Heart left ventricle (tissue), 16 donors: Measurements from ENCODE around the gene OR4E1. TPM values are rescaled to one million over a fixed set of nuclear protein-coding genes. Genes with fewer than 3 reads are reported as not detected.

Source experiments
- ATAC-seq, 4 donors: fragments of 200-7000 bp; cut with Tn5 transposase; one replicate each; pipeline ENCODE4 v1.9.1; 2020 to 2022; ENCODE audit warnings: moderate library complexity in 4 of 4, mild to moderate bottlenecking in 3 of 4, moderate number of reproducible peaks in 1 of 4
- DNase-seq, 5 donors: peaks; one replicate each; pipeline ENCODE4 v3.0.0-alpha.2; 2020
- H3K27ac ChIP-seq, 12 donors: fragments of 200-600 bp; sonication (generic) in 4 of 12; one replicate each; pipeline versions ENCODE4 v1.5.0 to v1.8.0; 2016 to 2022; ENCODE audit warnings: mild to moderate bottlenecking in 2 of 12
- H3K27me3 ChIP-seq, 9 donors: fragments of 200-600 bp; sonication (generic) in 2 of 9; one replicate each; pipeline versions ENCODE4 v1.5.1 to v1.8.0; 2016 to 2022; ENCODE audit warnings: mild to moderate bottlenecking in 3 of 9
- H3K36me3 ChIP-seq, 9 donors: fragments of 200-600 bp; sonication (generic) in 2 of 9; one replicate each; pipeline versions ENCODE4 v1.5.0 to v1.8.0; 2018 to 2022; ENCODE audit warnings: mild to moderate bottlenecking in 2 of 9
- H3K4me1 ChIP-seq, 12 donors: fragments of 200-600 bp; sonication (generic) in 4 of 12; one replicate each; pipeline versions ENCODE4 v1.5.0 to v1.8.0; 2016 to 2022; ENCODE audit warnings: mild to moderate bottlenecking in 3 of 12
- H3K4me3 ChIP-seq, 12 donors: fragments of 200-600 bp; sonication (generic) in 4 of 12; one replicate each; pipeline versions ENCODE4 v1.5.0 to v1.8.0; 2017 to 2022; ENCODE audit warnings: mild to moderate bottlenecking in 9 of 12, moderate library complexity in 4 of 12
- H3K9me3 ChIP-seq, 12 donors: fragments of 200-600 bp; sonication (generic) in 4 of 12; one replicate each; pipeline versions ENCODE4 v1.5.0 to v1.8.0; 2016 to 2022; ENCODE audit warnings: mild to moderate bottlenecking in 1 of 12
- POLR2A ChIP-seq, 2 donors: fragments of 450-650 bp; IDR thresholded peaks; one replicate each; pipeline ENCODE4 v1.6.1; 2017; ENCODE audit warnings: antibody characterized with exemption in 2 of 2, mild to moderate bottlenecking in 2 of 2, moderate library complexity in 2 of 2
- WGBS, 4 donors: extraction: QIAGEN DNeasy Blood & Tissue Kit in 2 of 4; methylation state at CpG; one replicate each; pipeline versions ENCODE4 v1.1.5 to v1.1.7; 2013 to 2018; 5-methylcytosine and 5-hydroxymethylcytosine counted together
- intact Hi-C, 10 donors: fragments of 100-400 bp; cut with DNase I; formaldehyde crosslinking; loops; one replicate each; pipeline versions ENCODE4 v1.11.1 to v1.14.2; 2022
- polyA plus RNA-seq, 2 donors: library from polyadenylated mRNA; stranded (reverse); fragments of 200-250 nt; gene quantifications; one replicate each; pipeline ENCODE4 v1.2.3, GENCODE V29; 2013
- total RNA-seq, 9 donors: library from RNA; depleted of rRNA in 2 of 9; stranded (reverse); fragments of >200 nt in 2 of 9; fragmentation: NEBNext Ultra II Directional in 3 of 9; extraction: Animal tissue kit (Norgen Biotek cat#: 25700) in 3 of 9; gene quantifications; one replicate each; pipeline versions ENCODE4 v1.1.0 to v1.2.4, GENCODE V29; 2016 to 2023
- TF ChIP-seq, protein P1 (sequence below), 12 donors: fragments of 200-600 bp; sonication (generic) in 4 of 12; IDR thresholded peaks; one replicate each; pipeline versions ENCODE4 v1.5.0 to v1.8.0; 2018 to 2022; ENCODE audit warnings: antibody characterized with exemption in 12 of 12, mild to moderate bottlenecking in 5 of 12
- donor health status: ischemic (EF 13 %, LVEDD 7.1; RV severe dilation, severe dysfunction).
- donor health status: healthy with polysubstance abuse.
- donor health status: DM: no; HTN: yes; CAD: no.
- donor health status: DM: no; HTN: no; CAD: no.
- donor health status: ischemic (EF 25% LVEDD 6.9; RV normal size, moderate dysfunction).
- donor health status: ischemic (EF 25% LVEDD 5.7; RV mildly dilated, moderate dysfunction).
- donor health status: healthy.
- donor health status: DM: yes; HTN: yes; CAD: no.
- donor health status: ischemic (EF 35%, LVEDD 5.7; RV mildly dilated, moderate dysfunction).
- donor health status: nonischemic (EF 11% LVEDD 7.7; RV severe dilation, severe dysfunction).
- donor health status: DM: yes; HTN: yes; CAD: no.
- donor health status: PGD.
- donor health status: ischemic (EF 29% LVEDD 5.4; RV normal size, mild dysfunction).
- donor health status: nonischemic (EF 23%, LVEDD 6.1; RV moderate dilation, normal function).

The OR4E1 gene
- total and polyA plus RNA-seq, 11 donors: not detected

DNA sequence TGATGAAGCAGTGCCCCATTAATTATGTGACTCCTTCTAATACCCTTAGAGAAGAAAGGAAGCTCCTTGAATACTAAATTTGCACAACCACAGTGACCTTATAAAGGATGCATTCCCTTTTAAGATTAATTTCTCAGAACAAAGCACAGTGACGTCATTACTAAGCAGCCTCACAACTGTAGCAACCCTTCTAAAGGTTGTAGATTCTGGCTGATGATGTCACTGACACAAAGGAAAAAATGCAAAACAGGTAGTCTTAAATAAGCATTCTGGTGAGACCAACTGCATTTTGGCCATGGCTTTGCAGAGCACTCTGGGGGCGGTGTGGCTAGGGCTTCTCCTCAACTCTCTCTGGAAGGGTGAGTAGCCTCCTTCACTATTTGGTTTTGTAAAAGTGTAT is 38.4 kb upstream of the OR4E1 start:
- 75 to 86% (median 83%) methylated on average over 2 of the region's 2 CpGs for WGBS, 4 donors
- H3K4me3 ChIP-seq: no peak overlapping the region
- TF ChIP-seq, protein P1, sequence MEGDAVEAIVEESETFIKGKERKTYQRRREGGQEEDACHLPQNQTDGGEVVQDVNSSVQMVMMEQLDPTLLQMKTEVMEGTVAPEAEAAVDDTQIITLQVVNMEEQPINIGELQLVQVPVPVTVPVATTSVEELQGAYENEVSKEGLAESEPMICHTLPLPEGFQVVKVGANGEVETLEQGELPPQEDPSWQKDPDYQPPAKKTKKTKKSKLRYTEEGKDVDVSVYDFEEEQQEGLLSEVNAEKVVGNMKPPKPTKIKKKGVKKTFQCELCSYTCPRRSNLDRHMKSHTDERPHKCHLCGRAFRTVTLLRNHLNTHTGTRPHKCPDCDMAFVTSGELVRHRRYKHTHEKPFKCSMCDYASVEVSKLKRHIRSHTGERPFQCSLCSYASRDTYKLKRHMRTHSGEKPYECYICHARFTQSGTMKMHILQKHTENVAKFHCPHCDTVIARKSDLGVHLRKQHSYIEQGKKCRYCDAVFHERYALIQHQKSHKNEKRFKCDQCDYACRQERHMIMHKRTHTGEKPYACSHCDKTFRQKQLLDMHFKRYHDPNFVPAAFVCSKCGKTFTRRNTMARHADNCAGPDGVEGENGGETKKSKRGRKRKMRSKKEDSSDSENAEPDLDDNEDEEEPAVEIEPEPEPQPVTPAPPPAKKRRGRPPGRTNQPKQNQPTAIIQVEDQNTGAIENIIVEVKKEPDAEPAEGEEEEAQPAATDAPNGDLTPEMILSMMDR (IDR thresholded peaks at IDR 0.05): no peak
- no peak for TF ChIP-seq POLR2A (IDR thresholded peaks at IDR 0.05)
- H3K27me3 ChIP-seq: peaks cover 0 to 5% (median 0%) of the 10 kb centered on the region in 9 donors
- no peak for DNase-seq
- no peaks in the 10 kb centered on the region for H3K36me3 ChIP-seq
- H3K9me3 ChIP-seq: peaks cover 0 to 5% (median 0%) of the 10 kb centered on the region in 12 donors
- intact Hi-C loops: no loop called here
- no peaks in the 10 kb centered on the region for H3K4me1 ChIP-seq
- no peak for ATAC-seq
- H3K27ac ChIP-seq: no peak overlapping the region

DNA sequence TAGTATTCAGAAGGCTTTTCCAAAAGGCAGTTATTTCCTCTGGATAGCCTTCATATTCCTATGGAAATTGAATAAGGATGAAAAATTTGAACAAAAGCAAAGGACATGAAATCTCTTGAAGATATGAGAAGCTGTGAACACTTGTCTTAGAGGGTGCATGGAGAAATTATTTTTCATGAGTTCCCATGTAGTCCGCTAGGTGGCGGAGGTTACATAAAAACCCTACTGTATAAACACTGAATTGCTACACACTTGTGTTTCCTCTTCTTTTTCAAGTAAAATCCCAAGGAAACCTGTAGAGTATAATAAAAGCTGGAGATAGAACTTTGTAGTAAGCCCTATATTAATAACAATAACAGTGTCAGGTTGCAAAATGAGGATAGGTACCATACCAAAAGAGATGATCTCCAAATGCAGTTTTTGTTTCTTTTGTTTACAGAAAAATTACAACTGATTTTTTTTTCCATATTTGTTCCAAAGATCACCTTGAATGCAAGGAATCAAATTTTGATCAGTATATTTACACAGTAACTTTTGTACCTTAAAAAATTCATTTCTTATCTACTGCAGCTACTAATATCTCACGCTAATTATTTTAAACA is 37.8 kb upstream of the OR4E1 start:
- Histone ChIP-seq H3K4me1 (no peaks in the 10 kb centered on the region), H3K27ac (no peak overlapping the region), H3K4me3 (no peak overlapping the region), H3K27me3 (peaks cover 0 to 5% (median 0%) of the 10 kb centered on the region in 9 donors), H3K9me3 (peaks cover 0 to 6% (median 0%) of the 10 kb centered on the region in 12 donors), H3K36me3 (no peaks in the 10 kb centered on the region)
- DNase-seq (no peak), ATAC-seq (no peak)
- intact Hi-C loops: no loop called here
- TF ChIP-seq POLR2A (IDR thresholded peaks at IDR 0.05): no peak
- TF ChIP-seq, protein P1 (IDR thresholded peaks at IDR 0.05): peak; percentile 49 to 79 (median 68)
- 31 to 33% (median 32%) methylated on average over 3 of the region's 3 CpGs for WGBS, 4 donors

DNA sequence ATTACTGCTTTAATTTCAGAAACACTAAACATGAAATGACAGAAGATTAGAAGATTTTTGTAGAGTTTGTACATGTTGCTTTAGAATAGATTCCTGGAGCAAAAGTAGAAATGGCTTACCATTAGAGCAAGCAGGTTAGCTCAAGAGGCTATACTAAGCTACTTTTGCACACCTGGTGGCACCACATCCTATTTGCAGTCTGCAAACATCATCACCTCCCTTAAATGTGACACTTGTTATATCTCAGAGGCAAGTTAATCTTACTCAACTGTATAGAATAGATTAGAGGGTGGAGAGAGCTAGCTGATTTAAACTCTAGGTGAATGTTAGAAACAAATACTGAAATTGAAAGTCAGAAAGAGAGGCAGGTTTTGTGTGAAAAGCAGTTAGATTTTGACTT is 30.7 kb upstream of the OR4E1 start:
- Histone ChIP-seq H3K36me3 (no peaks in the 10 kb centered on the region), H3K27me3 (peaks cover 0 to 6% (median 0%) of the 10 kb centered on the region in 9 donors), H3K4me1 (no peaks in the 10 kb centered on the region), H3K27ac (no peak overlapping the region), H3K9me3 (peaks cover 0 to 12% (median 0%) of the 10 kb centered on the region in 12 donors), H3K4me3 (no peak overlapping the region)
- intact Hi-C loops: no loop called here
- TF ChIP-seq, protein P1 (IDR thresholded peaks at IDR 0.05): no peak
- TF ChIP-seq POLR2A (IDR thresholded peaks at IDR 0.05): no peak
- no peak for ATAC-seq
- no peak for DNase-seq

- H3K4me3 ChIP-seq: no peak overlapping the region
- peaks cover 0 to 10% (median 0%) of the 10 kb centered on the region in 9 donors for H3K27me3 ChIP-seq
- no peaks in the 10 kb centered on the region for H3K36me3 ChIP-seq
- no peaks in the 10 kb centered on the region for H3K4me1 ChIP-seq
- no peak for DNase-seq
- no peak for ATAC-seq
- H3K9me3 ChIP-seq: peaks cover 0 to 9% (median 0%) of the 10 kb centered on the region in 12 donors
- H3K27ac ChIP-seq: no peak overlapping the region
- intact Hi-C loops: no loop called here
- WGBS, 4 donors: 57 to 72% (median 57%) methylated on average over 2 of the region's 2 CpGs
- no peak for TF ChIP-seq POLR2A (IDR thresholded peaks at IDR 0.05)
- TF ChIP-seq, protein P1 (IDR thresholded peaks at IDR 0.05): no peak
These were observed 30.0 kb upstream of the OR4E1 start for GRCh38 chr14:21703357-21704326.
